Caco-2 (cell line): Measurements from ENCODE around the gene SLC37A1. TPM values are rescaled to one million over a fixed set of nuclear protein-coding genes. Genes with fewer than 3 reads are reported as not detected.

Experiments
- BruUV-seq: library from RNA; stranded (reverse); fragments of 400-500 nt; replicated peaks from 2 replicates; lab custom pipeline; 2021; lab: Mats Ljungman, UMichigan
- CTCF ChIA-PET: fragments of 300-600 bp; sonication (Branson Sonifier 250); formaldehyde crosslinking; loops from one replicate; lab custom pipeline; 2022; ENCODE audit warnings: antibody characterized with exemption; lab: Charles Lee
- POLR2A ChIA-PET: fragments of 300-600 bp; sonication (Branson Sonifier 250); formaldehyde crosslinking; loops from one replicate; lab custom pipeline; 2022; ENCODE audit warnings: antibody characterized with exemption; lab: Charles Lee
- DNase-seq, 2 experiments: peaks; one replicate each; pipeline versions ENCODE4 v3.0.0 to v3.0.0-alpha.2; 2020 to 2022
- H3K27me3 ChIP-seq: replicated peaks from 2 replicates; pipeline ENCODE4 v1.6.0; 2011; ENCODE audit warnings: low read length; ENCODE audit not compliant: control insufficient read depth, insufficient read depth
- H3K36me3 ChIP-seq: 2 replicates; pipeline ENCODE4 v1.5.1; 2011; ENCODE audit warnings: low read length; ENCODE audit not compliant: control insufficient read depth, insufficient read depth
- H3K4me1 ChIP-seq: fragments of 250-450 bp; sonication (Bioruptor Pico); 2 replicates; pipeline ENCODE4 v1.5.1; 2020; ENCODE audit warnings: mild to moderate bottlenecking
- H3K4me3 ChIP-seq: 2 replicates; pipeline ENCODE4 v1.5.1; 2011; ENCODE audit warnings: low read depth, mild to moderate bottlenecking, control low read depth, low read length
- H3K9me3 ChIP-seq: fragments of 250-450 bp; sonication (Bioruptor Pico); 2 replicates; pipeline ENCODE4 v1.5.1; 2020; ENCODE audit warnings: mild to moderate bottlenecking, moderate library complexity
- H3K27ac Mint-ChIP-seq: one replicate; pipeline ENCODE4 v1.8.0; 2022; ENCODE audit warnings: mixed read lengths; ENCODE audit not compliant: unreplicated experiment
- H3K27me3 Mint-ChIP-seq: one replicate; pipeline ENCODE4 v1.8.0; 2022; ENCODE audit warnings: mixed read lengths; ENCODE audit not compliant: insufficient read depth, unreplicated experiment
- H3K36me3 Mint-ChIP-seq: one replicate; pipeline ENCODE4 v1.8.0; 2022; ENCODE audit warnings: mild to moderate bottlenecking, mixed read lengths; ENCODE audit not compliant: insufficient read depth, unreplicated experiment
- H3K4me1 Mint-ChIP-seq: one replicate; pipeline ENCODE4 v1.8.0; 2022; ENCODE audit warnings: low read depth, mixed read lengths; ENCODE audit not compliant: unreplicated experiment
- H3K4me3 Mint-ChIP-seq: one replicate; pipeline ENCODE4 v1.8.0; 2022; ENCODE audit warnings: mild to moderate bottlenecking, moderate library complexity, mixed read lengths; ENCODE audit not compliant: unreplicated experiment
- H3K9me3 Mint-ChIP-seq: one replicate; pipeline ENCODE4 v1.8.0; 2022; ENCODE audit warnings: mixed read lengths; ENCODE audit not compliant: unreplicated experiment
- intact Hi-C: fragments of 100-400 bp; cut with micrococcal nuclease; formaldehyde crosslinking; loops from one replicate; pipeline ENCODE4 v1.10.0; 2022; ENCODE audit not compliant: unreplicated experiment
- total RNA-seq: library from RNA; stranded (reverse); gene quantifications from 2 replicates; pipeline ENCODE4 v1.2.3, GENCODE V29; 2022
- TF ChIP-seq, protein P1 (sequence below), 2 experiments: fragments of 200-600 bp in 1 of 2; IDR thresholded peaks; 1 replicate in 1 of 2; 2 replicates in 1 of 2; pipeline versions ENCODE4 v1.5.1 to v1.8.0; 2011 to 2022; ENCODE audit warnings: antibody characterized with exemption in 1 of 2, control low read depth in 1 of 2, inconsistent platforms in 1 of 2, low read depth in 1 of 2, low read length in 1 of 2, mild to moderate bottlenecking in 1 of 2, moderate library complexity in 1 of 2; ENCODE audit not compliant: insufficient read depth in 1 of 2, severe bottlenecking in 1 of 2, unreplicated experiment in 1 of 2

The SLC37A1 gene
- total RNA-seq, 1 experiment from 2014 or later: 9.8 TPM

DNA sequence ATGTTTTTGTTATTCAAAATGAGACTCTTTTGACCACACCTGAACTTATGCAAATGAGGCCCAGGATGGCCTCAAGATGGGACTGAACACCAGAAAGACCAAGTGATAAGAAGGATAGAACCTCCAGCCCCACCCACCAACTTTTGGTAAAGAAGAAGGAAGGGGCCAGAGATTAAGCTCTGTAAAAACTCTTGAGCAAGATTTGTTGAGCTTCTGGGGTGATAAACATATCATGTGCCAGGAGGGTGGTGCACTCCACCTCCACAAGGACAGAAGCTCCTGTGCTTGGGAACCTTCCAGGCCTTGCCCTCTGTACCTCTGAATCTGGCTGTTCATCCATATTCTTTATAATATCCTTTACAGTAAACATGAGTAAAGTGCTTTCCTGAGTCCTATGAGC is 22.9 kb upstream of the SLC37A1 start:
- no peak for DNase-seq

DNA sequence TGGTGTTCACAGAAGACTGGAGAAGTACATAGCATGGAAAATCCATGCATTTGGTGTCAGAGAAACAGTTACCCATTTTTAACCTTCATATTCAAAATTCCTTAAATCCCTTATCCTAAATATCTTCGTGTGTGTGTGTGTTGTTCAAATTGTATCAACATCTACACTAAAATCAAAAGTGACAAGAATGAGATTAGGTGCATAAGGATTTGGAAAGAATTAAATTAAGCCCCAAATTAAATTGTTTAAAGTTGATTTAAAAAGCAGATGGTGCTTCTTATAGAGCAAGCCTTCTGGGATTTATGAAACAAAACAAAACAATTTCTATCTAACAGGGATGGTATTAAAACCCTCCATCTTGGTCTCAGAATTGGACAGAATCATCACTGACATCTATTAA is 22.3 kb upstream of the SLC37A1 start:
- H3K4me3 ChIP-seq: no peak overlapping the region
- H3K9me3 ChIP-seq: no peaks in the 10 kb centered on the region
- ChIA-PET CTCF (interaction anchor here (1.2 kb wide), 1 partner anchor 24 kb away, joined by 5 read pairs; no protein-coding TSS in a partner anchor), POLR2A (no interaction called here)
- TF ChIP-seq, protein P1, sequence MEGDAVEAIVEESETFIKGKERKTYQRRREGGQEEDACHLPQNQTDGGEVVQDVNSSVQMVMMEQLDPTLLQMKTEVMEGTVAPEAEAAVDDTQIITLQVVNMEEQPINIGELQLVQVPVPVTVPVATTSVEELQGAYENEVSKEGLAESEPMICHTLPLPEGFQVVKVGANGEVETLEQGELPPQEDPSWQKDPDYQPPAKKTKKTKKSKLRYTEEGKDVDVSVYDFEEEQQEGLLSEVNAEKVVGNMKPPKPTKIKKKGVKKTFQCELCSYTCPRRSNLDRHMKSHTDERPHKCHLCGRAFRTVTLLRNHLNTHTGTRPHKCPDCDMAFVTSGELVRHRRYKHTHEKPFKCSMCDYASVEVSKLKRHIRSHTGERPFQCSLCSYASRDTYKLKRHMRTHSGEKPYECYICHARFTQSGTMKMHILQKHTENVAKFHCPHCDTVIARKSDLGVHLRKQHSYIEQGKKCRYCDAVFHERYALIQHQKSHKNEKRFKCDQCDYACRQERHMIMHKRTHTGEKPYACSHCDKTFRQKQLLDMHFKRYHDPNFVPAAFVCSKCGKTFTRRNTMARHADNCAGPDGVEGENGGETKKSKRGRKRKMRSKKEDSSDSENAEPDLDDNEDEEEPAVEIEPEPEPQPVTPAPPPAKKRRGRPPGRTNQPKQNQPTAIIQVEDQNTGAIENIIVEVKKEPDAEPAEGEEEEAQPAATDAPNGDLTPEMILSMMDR (IDR thresholded peaks at IDR 0.05; ENCODE audit: insufficient read depth in 1 of 2, low read depth in 1 of 2, low read length in 1 of 2, severe bottlenecking in 1 of 2, unreplicated experiment in 1 of 2): no peak
- intact Hi-C loops: no loop called here
- Mint-ChIP-seq H3K4me3 (no peak overlapping the region), H3K4me1 (peaks cover 14% of the 10 kb centered on the region), H3K9me3 (no peaks in the 10 kb centered on the region), H3K36me3 (peaks cover 13% of the 10 kb centered on the region), H3K27ac (no peak overlapping the region), H3K27me3 (no peaks in the 10 kb centered on the region)
- H3K36me3 ChIP-seq: no peaks in the 10 kb centered on the region
- no peaks in the 10 kb centered on the region for H3K27me3 ChIP-seq
- BruUV-seq: no TSS peak
- DNase-seq: no peak
- H3K4me1 ChIP-seq: peaks cover 23% of the 10 kb centered on the region

More for the DNA sequence above, 22.9 kb upstream of the SLC37A1 start:
- CTCF ChIA-PET: interaction anchor here (1.2 kb wide), 1 partner anchor 24 kb away, joined by 5 read pairs; no protein-coding TSS in a partner anchor
- Histone ChIP-seq H3K9me3 (no peaks in the 10 kb centered on the region), H3K4me3 (no peak overlapping the region), H3K27me3 (no peaks in the 10 kb centered on the region), H3K4me1 (peaks cover 23% of the 10 kb centered on the region), H3K36me3 (no peaks in the 10 kb centered on the region)
- TF ChIP-seq, protein P1 (IDR thresholded peaks at IDR 0.05; ENCODE audit: insufficient read depth in 1 of 2, low read depth in 1 of 2, low read length in 1 of 2, severe bottlenecking in 1 of 2, unreplicated experiment in 1 of 2): no peak
- POLR2A ChIA-PET: no interaction called here
- Mint-ChIP-seq H3K36me3 (peaks cover 7% of the 10 kb centered on the region), H3K27ac (no peak overlapping the region), H3K27me3 (no peaks in the 10 kb centered on the region), H3K4me3 (no peak overlapping the region), H3K9me3 (no peaks in the 10 kb centered on the region), H3K4me1 (peaks cover 14% of the 10 kb centered on the region)
- BruUV-seq: no TSS peak
- intact Hi-C loops: no loop called here

DNA sequence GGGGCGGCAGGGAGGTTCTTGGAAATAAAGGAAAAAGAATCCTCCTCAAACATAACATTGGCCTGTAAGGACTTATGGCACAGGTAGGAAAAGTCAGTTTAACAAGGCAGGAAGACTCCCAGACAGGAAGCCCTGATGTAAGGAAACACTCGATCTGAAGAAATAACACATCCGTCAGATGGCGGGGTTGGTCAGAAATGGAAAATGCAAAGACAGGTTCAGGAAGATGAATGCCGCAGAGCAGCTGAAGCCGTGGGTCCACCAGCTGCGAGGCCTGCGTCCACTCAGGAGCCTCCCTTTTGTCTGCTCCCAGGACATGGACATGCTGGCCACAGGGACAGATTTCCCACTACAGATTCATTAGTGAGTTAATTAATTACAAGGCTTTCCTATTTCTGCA is 21.5 kb upstream of the SLC37A1 start:
- Histone ChIP-seq H3K27me3 (no peaks in the 10 kb centered on the region), H3K4me3 (no peak overlapping the region), H3K4me1 (peaks cover 23% of the 10 kb centered on the region), H3K9me3 (no peaks in the 10 kb centered on the region), H3K36me3 (no peaks in the 10 kb centered on the region)
- H3K27me3 Mint-ChIP-seq: no peaks in the 10 kb centered on the region
- TF ChIP-seq, protein P1 (IDR thresholded peaks at IDR 0.05; ENCODE audit: insufficient read depth in 1 of 2, low read depth in 1 of 2, low read length in 1 of 2, severe bottlenecking in 1 of 2, unreplicated experiment in 1 of 2): no peak
- POLR2A ChIA-PET: no interaction called here
- DNase-seq: no peak
- H3K4me1 Mint-ChIP-seq: peaks cover 20% of the 10 kb centered on the region
- H3K9me3 Mint-ChIP-seq: no peaks in the 10 kb centered on the region
- CTCF ChIA-PET: no interaction called here
- H3K4me3 Mint-ChIP-seq: no peak overlapping the region
- H3K27ac Mint-ChIP-seq: no peak overlapping the region
- intact Hi-C loops: loop anchor here (2.0 kb wide), 1 partner anchor 17 kb away; no protein-coding TSS in a partner anchor
- peaks cover 15% of the 10 kb centered on the region for H3K36me3 Mint-ChIP-seq
- no TSS peak for BruUV-seq
